Loucy (cell line): ENCODE data around the gene PLPPR5.

Experiments used
- H2AFZ ChIP-seq: fragments of 200-600 bp; sonication (generic); 2 replicates; pipeline ENCODE4 v1.6.0; 2016; ENCODE audit warnings: antibody characterized with exemption, mild to moderate bottlenecking, low read length, moderate library complexity
- H3F3A ChIP-seq: fragments of 200-600 bp; 2 replicates; pipeline ENCODE4 v1.6.0; 2016; ENCODE audit warnings: antibody characterized with exemption, low read depth, mild to moderate bottlenecking
- H3K27me3 ChIP-seq: fragments of 200-600 bp; sonication (generic); 2 replicates; pipeline ENCODE4 v1.6.1; 2014; ENCODE audit warnings: low read length, mild to moderate bottlenecking; ENCODE audit not compliant: insufficient read depth, poor library complexity, severe bottlenecking
- H3K36me3 ChIP-seq: fragments of 200-600 bp; sonication (generic); 2 replicates; pipeline ENCODE4 v1.6.1; 2016; ENCODE audit warnings: low read length; ENCODE audit not compliant: insufficient read depth
- H3K4me1 ChIP-seq: fragments of 200-600 bp; sonication (generic); 2 replicates; pipeline ENCODE4 v1.5.1; 2014; ENCODE audit warnings: low read length, mild to moderate bottlenecking; ENCODE audit not compliant: insufficient read depth, poor library complexity, severe bottlenecking
- H3K4me2 ChIP-seq: fragments of 200-600 bp; sonication (generic); 2 replicates; pipeline ENCODE4 v1.6.0; 2014; ENCODE audit warnings: antibody characterized with exemption, low read length, low read depth, mild to moderate bottlenecking; ENCODE audit not compliant: poor library complexity, severe bottlenecking
- H3K4me3 ChIP-seq: fragments of 200-600 bp; sonication (generic); 2 replicates; pipeline ENCODE4 v1.5.1; 2014; ENCODE audit warnings: low read length, mild to moderate bottlenecking, mixed read lengths; ENCODE audit not compliant: poor library complexity, severe bottlenecking
- H3K79me2 ChIP-seq: fragments of 200-600 bp; sonication (generic); 2 replicates; pipeline ENCODE4 v1.6.1; 2014; ENCODE audit warnings: low read length; ENCODE audit not compliant: insufficient read depth
- H3K9ac ChIP-seq: fragments of 200-600 bp; sonication (generic); 2 replicates; pipeline ENCODE4 v1.6.0; 2014; ENCODE audit warnings: mild to moderate bottlenecking, low read depth, low read length, moderate library complexity; ENCODE audit not compliant: poor library complexity, severe bottlenecking
- H3K9me2 ChIP-seq: fragments of 200-600 bp; sonication (generic); replicated peaks from 2 replicates; pipeline ENCODE4 v1.6.1; 2016; ENCODE audit warnings: low read depth, low read length, mixed read lengths
- H3K9me3 ChIP-seq: fragments of 200-600 bp; sonication (generic); 2 replicates; pipeline ENCODE4 v1.6.1; 2014; ENCODE audit warnings: mild to moderate bottlenecking, antibody characterized with exemption, low read length, low read depth; ENCODE audit not compliant: insufficient read depth
- H4K20me1 ChIP-seq: fragments of 200-600 bp; sonication (generic); 2 replicates; pipeline ENCODE4 v1.6.0; 2014; ENCODE audit warnings: antibody characterized with exemption, low read length, mild to moderate bottlenecking; ENCODE audit not compliant: insufficient read depth, poor library complexity, severe bottlenecking
- CTCF ChIP-seq: fragments of 200-600 bp; sonication (generic); conservative IDR thresholded peaks from 2 replicates; pipeline ENCODE4 v1.5.1; 2014; ENCODE audit warnings: mild to moderate bottlenecking, antibody characterized with exemption, low read length
- EZH2phosphoT487 ChIP-seq: fragments of 200-600 bp; IDR thresholded peaks from 2 replicates; pipeline ENCODE4 v1.6.1; 2018; ENCODE audit warnings: antibody characterized with exemption, mild to moderate bottlenecking, moderate library complexity, borderline replicate concordance

The PLPPR5 gene

GRCh38 chr1:98965394-98965793 is 39.3 kb downstream of the PLPPR5 start:
- Histone ChIP-seq H3K4me2 (no peak overlapping the region), H3F3A (no peaks in the 10 kb centered on the region), H3K27me3 (no peaks in the 10 kb centered on the region), H4K20me1 (no peaks in the 10 kb centered on the region), H3K36me3 (no peaks in the 10 kb centered on the region), H3K4me1 (no peaks in the 10 kb centered on the region), H3K9ac (no peak overlapping the region), H3K9me2 (no peaks in the 10 kb centered on the region), H3K79me2 (no peaks in the 10 kb centered on the region), H3K9me3 (no peaks in the 10 kb centered on the region), H3K4me3 (no peak overlapping the region), H2AFZ (no peak overlapping the region)
- TF ChIP-seq CTCF (no peak), EZH2phosphoT487 (no peak)

GRCh38 chr1:98964198-98964597 is 40.5 kb downstream of the PLPPR5 start:
- no peaks in the 10 kb centered on the region for H3K36me3 ChIP-seq
- no peak overlapping the region for H3K9ac ChIP-seq
- TF ChIP-seq CTCF (no peak), EZH2phosphoT487 (no peak)
- H3K4me3 ChIP-seq = no peak overlapping the region
- H3K79me2 ChIP-seq = no peaks in the 10 kb centered on the region
- no peaks in the 10 kb centered on the region for H3K9me2 ChIP-seq
- no peak overlapping the region for H2AFZ ChIP-seq
- no peaks in the 10 kb centered on the region for H4K20me1 ChIP-seq
- H3F3A ChIP-seq = no peaks in the 10 kb centered on the region
- H3K4me2 ChIP-seq = no peak overlapping the region
- no peaks in the 10 kb centered on the region for H3K9me3 ChIP-seq
- H3K4me1 ChIP-seq = no peaks in the 10 kb centered on the region
- no peaks in the 10 kb centered on the region for H3K27me3 ChIP-seq

- H3K4me2 ChIP-seq = no peak overlapping the region
- H3K4me1 ChIP-seq = no peaks in the 10 kb centered on the region
- H3K36me3 ChIP-seq = no peaks in the 10 kb centered on the region
- no peaks in the 10 kb centered on the region for H3K79me2 ChIP-seq
- H4K20me1 ChIP-seq = no peaks in the 10 kb centered on the region
- no peak overlapping the region for H3K9ac ChIP-seq
- no peak overlapping the region for H3K4me3 ChIP-seq
- H3F3A ChIP-seq = no peaks in the 10 kb centered on the region
- H3K27me3 ChIP-seq = no peaks in the 10 kb centered on the region
- no peaks in the 10 kb centered on the region for H3K9me3 ChIP-seq
- TF ChIP-seq EZH2phosphoT487 = no peak
- TF ChIP-seq CTCF = no peak
- no peaks in the 10 kb centered on the region for H3K9me2 ChIP-seq
- H2AFZ ChIP-seq = no peak overlapping the region
Measured at GRCh38 chr1:98963064-98963758, 41.5 kb downstream of the PLPPR5 start.
